NCI-H2081 (cell line): ENCODE data around the gene BMPER.

Experiments
- DNase-seq, 2 experiments: peaks; one replicate each; lab custom pipeline; 2025; lab: John Stamatoyannopoulos, UW

The BMPER gene

GRCh38 chr7:33905389-33906032 lies at the start of gene BMPER:
TSS of gene BMPER (plus strand) at chr7:33905539. CDS start at chr7:33905614, 75 bp downstream.
- peak; percentile 69 to 78 for DNase-seq

GRCh38 chr7:33861947-33862346 lies 43.4 kb upstream of the BMPER start:
- DNase-seq, result no peak

- DNase-seq, result no peak
Observed at GRCh38 chr7:33862946-33863814, 42.2 kb upstream of the BMPER start.

- no peak for DNase-seq
Observed at GRCh38 chr7:33868166-33868565, 37.2 kb upstream of the BMPER start.

- DNase-seq, result no peak
Observed at GRCh38 chr7:33869176-33869575, 36.2 kb upstream of the BMPER start.

GRCh38 chr7:33870120-33870519 lies 35.2 kb upstream of the BMPER start:
- no peak for DNase-seq

GRCh38 chr7:33872870-33873269 lies 32.5 kb upstream of the BMPER start:
- DNase-seq, result no peak

GRCh38 chr7:33873518-33873917 lies 31.8 kb upstream of the BMPER start:
- no peak for DNase-seq

GRCh38 chr7:33873981-33874750 lies 31.2 kb upstream of the BMPER start:
- DNase-seq, result no peak

- no peak for DNase-seq
Observed at GRCh38 chr7:33874943-33875342, 30.4 kb upstream of the BMPER start.

GRCh38 chr7:33876596-33877274 lies 28.6 kb upstream of the BMPER start:
- DNase-seq, result no peak

GRCh38 chr7:33880787-33881186 lies 24.6 kb upstream of the BMPER start:
- DNase-seq, result no peak

GRCh38 chr7:33881316-33881715 lies 24.0 kb upstream of the BMPER start:
- DNase-seq, result no peak

- DNase-seq, result no peak
Observed at GRCh38 chr7:33882040-33882837, 23.1 kb upstream of the BMPER start.

- DNase-seq, result no peak
Observed at GRCh38 chr7:33882950-33883670, 22.2 kb upstream of the BMPER start.

GRCh38 chr7:33883671-33883965 lies 21.7 kb upstream of the BMPER start:
- DNase-seq, result no peak

GRCh38 chr7:33885290-33886148 lies 19.8 kb upstream of the BMPER start:
- DNase-seq, result no peak

- peak in 1 of 2 experiments; percentile 23 for DNase-seq
Observed at GRCh38 chr7:33886149-33886623, 19.2 kb upstream of the BMPER start.

- DNase-seq, result no peak
Observed at GRCh38 chr7:33887266-33887975, 17.9 kb upstream of the BMPER start.
